Brain pericyte (primary cell): ENCODE measurements around the gene ERO1A.
"Not testable (repeated sequence)": the region's sequence is repeated elsewhere in the genome, so short reads cannot be mapped to it uniquely, and the experiment has no call there.

ENCODE experiments used
- DNase-seq: peaks from one replicate; pipeline ENCODE4 v3.0.0-alpha.2; 2012; ENCODE audit warnings: low read depth, low spot score

ERO1A gene, protein sequence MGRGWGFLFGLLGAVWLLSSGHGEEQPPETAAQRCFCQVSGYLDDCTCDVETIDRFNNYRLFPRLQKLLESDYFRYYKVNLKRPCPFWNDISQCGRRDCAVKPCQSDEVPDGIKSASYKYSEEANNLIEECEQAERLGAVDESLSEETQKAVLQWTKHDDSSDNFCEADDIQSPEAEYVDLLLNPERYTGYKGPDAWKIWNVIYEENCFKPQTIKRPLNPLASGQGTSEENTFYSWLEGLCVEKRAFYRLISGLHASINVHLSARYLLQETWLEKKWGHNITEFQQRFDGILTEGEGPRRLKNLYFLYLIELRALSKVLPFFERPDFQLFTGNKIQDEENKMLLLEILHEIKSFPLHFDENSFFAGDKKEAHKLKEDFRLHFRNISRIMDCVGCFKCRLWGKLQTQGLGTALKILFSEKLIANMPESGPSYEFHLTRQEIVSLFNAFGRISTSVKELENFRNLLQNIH

DNA sequence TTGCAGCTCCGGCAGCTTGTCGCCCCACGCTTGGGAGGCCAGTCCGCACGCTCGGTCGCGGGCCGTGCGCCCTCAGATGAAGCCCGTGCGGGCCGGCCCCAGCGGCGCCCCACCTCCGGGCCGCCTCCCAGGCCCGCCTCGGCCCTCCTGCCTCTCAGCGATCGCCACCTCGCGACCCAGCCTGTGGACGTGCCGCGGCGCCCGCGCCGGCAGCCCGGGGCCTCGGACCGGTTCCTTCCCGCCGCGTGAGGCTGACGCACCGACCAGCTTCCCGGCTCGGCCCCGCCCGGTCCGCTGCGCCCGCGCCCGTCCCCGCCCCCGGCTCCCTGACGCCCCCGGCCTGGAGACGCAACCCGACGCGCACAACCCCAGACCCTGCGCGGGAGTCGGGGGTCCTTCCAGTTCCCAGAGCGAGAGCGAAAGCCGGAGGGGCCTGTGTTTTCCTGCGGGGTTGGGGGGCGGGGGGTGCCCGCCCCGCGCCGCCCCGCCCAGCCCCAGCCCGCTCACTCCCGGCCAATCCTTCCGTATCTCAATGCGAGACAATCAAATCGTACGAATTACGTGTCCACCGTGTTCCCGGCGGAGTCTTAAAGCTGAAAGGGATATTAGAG is at the start of gene ERO1A:
Gene ERO1A, minus strand, starts transcription at position 78 of the 611 bp plus-strand sequence. Its CDS starts 77 bp downstream, at position 1.
- DNase-seq = peak; percentile 47

DNA sequence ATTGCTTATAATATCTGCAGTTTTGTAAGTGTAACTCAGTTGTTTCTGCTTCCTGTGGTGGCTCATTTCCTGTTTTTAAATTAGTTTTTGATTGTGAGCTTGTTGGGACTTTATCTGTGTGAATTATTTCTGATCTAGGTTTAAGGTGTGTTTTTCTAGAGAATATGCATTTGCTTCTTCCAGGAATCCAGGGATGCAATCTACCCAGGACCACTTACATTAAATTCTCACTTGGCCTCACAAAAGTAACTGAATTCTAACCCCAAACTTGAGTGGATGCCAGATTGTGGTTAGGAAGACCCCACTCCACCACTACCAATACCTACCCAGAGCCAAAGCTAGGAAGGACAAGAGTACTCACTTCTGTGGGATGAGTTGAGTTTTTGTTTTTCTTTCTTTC is 46.5 kb upstream of the ERO1A start:
- no peak for DNase-seq

DNA sequence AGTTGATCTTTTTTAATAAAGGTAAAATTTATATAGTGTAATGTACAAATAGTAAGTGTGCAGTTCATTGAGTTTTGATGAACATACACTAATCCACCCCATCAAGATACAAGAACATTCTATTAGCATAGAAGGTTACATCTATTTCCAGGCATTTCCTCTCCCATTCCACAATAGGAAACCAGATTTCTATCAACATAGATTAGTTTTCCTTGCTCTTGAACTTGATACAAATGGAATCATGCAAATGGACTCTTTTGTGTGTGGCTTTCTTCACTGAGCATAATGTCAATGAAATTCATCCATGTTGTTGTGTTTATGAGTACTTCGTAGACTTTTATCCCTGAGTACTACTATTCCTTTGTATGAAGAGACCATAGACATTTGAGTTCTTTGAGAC is 45.4 kb upstream of the ERO1A start:
- no peak for DNase-seq

DNA sequence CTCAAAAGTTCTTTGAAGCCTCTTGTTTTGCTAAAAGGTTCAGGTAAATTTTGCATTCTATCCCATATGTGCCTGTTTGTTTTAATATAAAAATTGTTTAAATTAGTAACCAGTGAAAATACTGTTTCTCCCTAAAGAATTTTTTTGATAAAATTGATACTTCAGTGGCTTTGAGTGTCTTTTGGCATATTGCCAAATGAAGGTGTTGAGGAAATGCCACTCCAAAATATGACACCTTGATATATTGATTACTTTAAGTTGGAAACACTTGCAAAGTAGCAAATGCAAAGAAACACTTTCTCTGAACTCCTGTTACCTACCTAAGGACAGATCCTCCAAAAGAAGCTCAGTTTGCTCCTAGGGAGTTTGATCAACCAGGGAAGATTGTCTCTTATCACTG is 43.1 kb upstream of the ERO1A start:
- no peak for DNase-seq

DNA sequence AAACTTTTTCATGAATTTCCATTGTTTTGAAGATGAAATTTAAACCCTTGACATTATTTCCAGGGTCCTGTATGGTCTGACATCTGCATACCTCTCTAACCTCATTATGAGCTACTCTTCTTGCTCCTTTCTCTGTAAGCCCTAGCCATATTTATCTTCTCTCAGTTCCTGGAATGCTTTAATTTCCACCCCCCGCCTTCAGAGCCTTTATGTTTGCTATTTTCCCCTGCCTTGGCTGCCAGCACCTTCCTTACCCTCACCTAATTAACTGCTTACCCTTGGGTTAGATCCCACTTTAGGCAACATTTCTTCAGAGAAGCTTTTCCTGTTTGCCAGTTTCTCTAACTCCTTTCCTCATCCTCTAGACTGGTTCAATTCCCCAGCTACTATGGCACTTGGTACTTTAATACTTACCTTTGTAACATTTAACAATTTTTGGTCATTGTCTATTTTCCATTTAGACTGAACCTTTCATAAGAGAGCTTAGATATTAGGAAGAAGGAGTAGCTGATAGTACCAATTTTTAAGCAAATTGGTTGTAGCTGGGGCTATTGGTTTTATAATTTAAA is 40.6 kb upstream of the ERO1A start:
- DNase-seq = no peak

DNA sequence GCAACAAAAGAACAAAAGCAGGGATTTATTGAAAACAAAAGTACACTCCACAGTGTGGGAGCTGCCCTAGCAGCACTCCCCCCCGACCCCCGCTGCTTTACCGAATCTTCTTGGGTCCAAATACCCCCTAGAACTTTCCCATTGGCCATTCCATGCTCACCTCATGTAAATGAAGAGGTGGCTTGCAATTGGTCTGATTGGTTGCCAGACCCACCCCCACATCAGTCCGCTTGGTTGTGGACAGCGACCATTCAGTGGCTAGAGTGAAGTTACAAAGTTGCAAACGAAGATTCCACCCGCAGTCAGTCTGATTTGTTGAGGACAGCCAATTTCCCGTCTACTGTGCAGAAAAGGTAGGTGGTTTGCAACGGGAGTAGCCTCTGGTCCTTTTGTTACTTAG is 38.5 kb upstream of the ERO1A start:
- no peak for DNase-seq

DNA sequence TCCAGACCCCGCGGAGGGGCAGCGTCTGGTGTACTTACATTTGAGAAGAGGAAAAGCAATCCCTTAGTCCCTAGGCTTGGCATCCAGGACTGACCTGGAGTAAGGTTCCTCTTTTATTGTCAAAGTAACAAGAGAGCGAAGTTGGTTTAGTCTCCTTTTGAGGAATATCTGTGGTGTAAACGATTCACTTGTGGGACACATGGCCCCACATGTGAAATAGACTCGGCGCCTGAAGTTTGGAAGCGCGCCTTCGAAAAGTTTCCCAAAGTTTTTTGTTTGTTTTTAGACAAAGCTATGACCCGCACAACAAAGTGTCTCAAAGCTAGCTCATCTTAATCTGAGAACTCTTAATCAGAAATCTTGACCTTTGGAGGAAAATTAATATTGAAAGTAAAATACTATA is 35.4 kb upstream of the ERO1A start:
- DNase-seq = no peak

DNA sequence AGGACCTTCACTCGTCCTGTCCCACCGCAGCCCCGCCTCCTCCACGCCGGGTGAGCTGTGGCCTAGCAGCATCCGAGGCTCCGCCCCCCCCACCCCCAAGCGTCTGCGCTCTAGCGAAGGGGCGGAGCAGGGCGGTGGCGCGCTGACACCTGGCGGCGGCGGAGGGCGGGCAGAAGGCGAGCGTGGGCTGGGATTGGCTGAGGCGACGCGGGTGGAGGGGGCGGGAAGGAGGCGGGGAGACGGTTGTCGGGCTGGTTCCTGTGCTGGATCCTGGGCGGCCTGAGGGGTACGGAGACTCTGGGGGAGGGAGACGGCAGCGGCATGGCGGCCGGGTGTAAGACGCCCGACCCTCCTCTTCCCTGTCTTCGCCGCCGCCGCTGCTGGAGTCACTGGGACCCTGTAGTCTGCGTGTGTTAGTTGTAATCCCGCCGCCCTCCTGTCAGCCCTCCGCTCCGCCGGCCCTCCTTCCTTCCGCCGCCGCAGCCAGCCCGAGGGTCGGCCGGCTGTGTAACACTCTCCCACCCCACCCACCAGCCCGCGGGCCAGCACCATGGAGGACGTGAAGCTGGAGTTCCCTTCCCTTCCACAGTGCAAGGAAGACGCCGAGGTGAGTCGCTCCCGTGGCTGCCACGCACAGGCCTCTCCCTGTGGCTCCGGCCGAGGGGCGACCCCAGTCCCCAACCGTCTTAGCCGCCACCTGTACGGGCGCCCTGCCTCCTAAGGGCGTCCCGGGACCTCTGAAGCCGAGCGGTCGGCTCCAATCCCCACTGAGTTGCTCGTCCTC is 34.8 kb upstream of the ERO1A start, which contains the start of gene STYX:
Gene STYX, plus strand, starts transcription at position 242 of the 784 bp plus-strand sequence. Its CDS starts 309 bp downstream, at position 551.
- peak; percentile 96 for DNase-seq

DNA sequence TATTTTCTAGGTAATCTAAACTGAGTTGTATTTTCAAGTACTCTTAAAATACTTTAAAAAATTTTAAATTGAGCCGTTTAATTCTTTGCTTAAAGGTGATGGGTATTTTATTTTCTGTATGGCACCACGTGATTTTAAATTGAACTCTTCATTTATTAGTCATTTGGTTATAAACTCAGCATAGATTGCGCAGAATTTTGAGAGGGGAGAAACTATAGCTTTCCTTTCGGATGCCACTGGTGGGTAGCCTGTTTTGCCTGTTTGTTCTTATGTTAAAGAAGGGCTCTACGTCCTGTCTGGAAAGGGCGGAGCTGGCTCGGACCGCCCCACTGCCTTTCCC is 34.2 kb upstream of the ERO1A start:
- no peak for DNase-seq

DNA sequence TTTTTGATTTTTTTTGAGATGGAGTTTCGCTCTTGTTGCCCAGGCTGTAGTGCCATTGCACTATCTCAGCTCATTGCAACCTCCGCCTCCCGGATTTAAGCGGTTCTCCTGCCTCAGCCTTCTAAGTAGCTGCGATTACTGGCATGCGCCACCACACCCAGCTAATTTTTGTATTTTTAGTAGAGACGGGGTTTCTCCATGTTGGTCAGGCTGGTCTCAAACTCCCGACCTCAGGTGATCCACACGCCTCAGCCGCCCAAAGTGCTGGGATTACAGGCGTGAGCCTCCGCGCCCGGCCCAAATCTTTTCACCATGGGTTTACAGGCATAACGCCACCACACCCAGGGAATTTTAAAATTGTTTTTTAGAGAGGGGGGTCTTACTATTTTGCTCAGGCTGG is 33.7 kb upstream of the ERO1A start:
- DNase-seq = not testable (repeated sequence)

DNA sequence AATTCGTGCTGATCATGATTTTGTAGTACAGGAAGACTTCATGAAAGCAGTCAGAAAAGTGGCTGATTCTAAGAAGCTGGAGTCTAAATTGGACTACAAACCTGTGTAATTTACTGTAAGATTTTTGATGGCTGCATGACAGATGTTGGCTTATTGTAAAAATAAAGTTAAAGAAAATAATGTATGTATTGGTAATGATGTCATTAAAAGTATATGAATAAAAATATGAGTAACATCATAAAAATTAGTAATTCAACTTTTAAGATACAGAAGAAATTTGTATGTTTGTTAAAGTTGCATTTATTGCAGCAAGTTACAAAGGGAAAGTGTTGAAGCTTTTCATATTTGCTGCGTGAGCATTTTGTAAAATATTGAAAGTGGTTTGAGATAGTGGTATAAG is 32.2 kb upstream of the ERO1A start:
- not testable (repeated sequence) for DNase-seq

DNA sequence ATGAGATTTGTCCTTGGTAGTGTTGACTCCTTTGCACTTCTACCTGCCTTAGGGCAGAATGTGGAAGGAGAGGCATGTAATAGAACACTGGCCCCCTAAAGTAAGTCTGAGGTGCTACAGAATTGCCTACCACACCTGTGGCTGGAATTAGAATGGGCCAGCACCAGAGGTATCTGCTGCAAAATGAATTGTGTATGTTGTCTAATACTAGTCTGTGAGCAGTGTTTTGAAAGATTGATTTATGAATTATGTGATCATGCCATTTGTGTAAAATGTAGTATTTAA is 28.9 kb upstream of the ERO1A start:
- DNase-seq = no peak

DNA sequence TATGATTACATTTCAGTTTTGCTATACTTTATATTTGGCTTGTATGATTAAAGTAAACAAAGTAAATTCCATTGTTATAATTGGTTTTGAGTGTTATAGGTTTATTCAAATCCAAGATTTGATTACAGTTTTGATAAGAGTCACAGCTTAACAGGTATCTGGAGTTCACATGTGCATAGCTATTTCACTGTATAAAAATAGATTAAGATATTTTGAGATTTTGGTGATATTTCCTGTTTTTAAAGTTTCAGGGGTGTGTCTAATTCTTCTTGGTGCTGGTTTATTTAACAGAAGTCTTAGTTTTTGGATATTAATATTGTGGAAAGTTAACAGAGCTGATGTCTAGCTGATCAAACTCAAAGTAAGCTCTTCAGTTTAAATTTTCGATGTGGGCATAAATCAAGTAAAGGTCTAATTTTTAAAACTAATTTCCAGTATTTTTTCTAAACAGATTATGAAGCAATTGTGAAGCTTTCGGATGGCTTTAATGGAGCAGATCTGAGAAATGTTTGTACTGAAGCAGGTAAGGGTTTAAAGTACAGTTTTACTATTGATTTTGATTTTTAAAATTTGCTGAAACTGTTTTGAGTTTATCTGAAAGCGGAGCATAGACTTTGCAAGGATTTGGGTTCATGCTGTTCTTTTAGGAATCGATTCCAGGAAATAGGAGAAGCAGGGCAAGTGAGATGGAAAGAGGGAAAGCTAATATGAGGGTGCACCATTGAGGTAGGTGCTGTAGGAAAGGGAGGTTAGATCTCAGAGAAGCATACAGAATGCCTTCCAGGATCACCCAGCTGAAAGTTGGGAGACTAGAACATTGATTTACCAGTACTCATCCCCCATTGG is 28.4 kb upstream of the ERO1A start:
- no peak for DNase-seq

DNA sequence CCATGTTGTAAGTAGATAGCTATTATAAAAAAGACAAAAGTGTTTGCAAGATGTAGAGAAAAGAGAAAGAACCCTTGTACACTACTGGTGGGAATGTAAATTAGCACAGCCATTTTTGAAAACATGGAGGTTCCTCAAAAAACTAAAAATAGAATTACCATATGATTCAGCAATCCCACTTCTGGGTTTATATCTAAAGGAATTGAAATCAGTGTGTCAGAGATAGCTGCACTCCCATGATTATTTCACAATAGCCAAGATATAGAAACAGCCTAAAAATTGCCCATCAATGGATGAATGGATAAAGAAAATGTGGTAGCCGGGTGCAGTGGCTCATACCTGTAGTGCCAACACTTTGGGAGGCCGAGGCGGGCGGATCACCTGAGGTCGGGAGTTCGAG is 20.8 kb upstream of the ERO1A start:
- no peak for DNase-seq

DNA sequence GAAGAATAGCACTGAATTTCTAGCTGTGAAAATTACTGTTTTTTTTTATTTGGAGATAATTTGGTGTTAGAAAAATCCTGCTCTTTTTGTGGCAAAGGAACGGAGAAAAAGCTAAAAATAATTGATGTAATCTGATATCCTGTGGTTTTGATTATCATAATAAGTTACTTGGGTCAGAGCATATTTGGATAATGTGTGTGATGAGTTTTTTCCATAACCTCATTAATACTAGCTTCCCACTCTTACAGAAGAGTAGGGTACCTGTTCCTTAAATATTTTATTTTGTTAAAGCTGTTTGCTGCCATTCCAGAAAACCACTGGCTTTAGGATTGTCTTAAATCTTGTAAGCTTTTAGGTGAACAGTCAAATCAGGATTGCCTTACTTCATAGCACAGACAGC is 16.3 kb upstream of the ERO1A start:
- no peak for DNase-seq

DNA sequence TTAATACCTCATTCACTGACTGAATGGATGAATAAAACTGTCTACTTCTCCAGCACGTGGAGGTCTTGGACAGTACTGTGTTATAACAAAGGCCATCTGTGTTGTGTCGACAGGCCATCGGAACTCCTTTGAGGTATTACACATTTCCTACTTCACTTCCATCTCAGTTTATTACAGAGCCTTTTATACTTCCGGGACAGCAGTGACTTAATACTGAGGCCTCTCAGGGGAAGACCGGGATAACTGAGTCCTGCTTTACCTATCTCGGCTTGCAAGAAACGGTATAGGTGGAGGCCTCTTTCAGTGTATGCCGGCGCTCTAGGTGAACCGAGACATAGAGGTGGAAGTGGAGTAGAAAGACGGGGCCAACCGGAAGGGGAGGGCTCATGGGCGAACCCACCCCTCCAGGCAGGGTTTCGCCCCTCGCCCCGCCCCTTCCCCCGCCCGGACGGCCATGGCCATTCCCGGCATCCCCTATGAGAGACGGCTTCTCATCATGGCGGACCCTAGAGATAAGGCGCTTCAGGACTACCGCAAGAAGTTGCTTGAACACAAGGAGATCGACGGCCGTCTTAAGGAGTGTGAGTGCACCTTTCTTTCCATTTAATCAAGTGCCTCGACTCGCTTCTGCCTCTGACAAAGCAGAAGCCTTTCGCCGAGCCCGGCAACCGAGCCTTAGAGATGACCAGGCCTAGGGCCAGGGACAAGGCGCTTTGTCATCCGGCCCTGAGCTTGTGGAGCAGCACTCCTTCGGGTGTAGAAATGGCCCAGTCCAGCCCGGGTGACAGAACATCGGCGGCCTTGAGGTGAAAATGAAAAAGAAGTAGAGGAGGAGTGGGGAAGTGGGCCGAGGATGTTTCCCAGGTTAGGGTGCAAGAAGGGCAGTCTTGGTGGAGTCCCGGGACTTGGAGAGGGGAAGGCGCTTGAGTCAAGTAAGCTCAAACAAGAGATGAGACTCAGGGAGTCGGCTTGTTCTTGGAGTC is 11.7 kb upstream of the ERO1A start, which contains the start of gene PSMC6:
Gene PSMC6, plus strand, starts transcription at position 477 of the 983 bp plus-strand sequence. Its CDS starts 20 bp downstream, at position 497.
- peak; percentile 72 for DNase-seq

DNA sequence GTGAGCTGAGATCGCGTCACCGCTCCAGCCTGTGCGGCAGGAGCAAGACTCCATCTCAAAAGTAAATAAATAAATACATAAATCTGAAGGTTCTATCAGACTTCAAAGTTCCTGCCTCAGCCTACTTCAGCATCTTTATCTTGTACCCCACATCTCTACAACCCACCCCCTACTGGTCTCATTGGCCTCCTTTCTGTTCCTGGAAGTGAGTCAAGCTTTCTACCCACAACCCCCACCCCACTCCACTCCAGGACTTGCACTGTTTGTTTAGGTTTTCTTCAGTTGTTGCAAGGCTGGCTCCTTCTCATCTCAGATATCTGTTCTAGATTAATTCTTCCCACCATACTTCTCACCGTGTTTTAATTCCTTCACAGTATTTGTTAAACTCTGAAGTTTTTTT is 10.9 kb upstream of the ERO1A start:
- no peak for DNase-seq

DNA sequence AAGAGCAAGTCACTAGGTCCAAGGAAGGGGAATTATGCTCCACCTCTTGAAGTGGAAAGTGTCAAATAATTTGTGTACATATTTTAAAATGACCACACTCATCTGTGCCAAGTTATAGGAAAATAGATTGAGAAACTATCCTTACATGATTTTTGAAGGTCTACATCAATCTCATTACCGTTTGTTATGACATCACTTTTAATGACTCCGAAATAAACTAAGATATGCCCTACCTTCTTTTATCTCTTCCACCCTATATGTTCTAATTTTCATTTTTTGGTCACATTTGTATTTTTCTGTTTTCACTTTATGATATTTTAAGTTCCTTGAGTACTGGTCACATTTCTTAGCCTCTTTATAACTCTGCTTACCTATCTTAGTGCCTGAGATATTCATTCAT is 8.3 kb upstream of the ERO1A start:
- DNase-seq = no peak

DNA sequence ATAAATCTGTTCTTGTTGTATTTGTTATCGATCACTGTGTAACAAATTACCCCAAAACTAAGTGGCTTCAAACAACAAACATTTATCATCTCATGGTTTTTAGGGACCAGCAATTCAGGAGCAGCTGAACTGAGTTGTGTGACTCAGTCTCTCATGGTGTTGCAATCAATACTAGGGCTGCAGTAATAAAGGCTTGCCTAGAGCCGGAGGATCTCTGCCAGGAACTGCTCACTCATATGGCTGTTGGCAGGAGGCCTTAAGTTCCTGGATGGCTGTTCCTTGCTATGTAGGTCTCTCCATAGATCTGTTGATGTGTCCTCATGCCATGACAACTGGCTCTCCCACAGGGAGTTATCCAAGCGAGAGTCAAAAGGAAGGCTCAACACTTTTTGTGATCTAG is 7.9 kb upstream of the ERO1A start:
- peak; percentile 17 for DNase-seq

DNA sequence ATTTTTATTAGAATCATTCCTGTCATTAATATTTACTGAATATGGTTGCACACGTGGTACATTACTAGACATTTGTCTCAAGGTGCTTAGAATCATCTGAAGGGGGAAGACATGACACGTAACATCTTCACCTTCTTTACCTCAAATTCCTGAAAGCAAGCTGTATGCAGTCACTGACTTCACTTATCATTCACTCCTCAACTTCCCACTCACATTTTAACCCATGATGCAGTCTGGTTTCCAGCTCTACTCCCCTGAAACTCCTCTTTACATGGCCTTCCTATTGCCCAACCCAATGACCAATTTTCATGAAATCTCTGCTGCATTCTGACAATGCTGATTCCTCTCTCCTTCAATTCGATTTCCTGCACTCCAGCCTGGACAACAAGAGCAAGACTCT is 5.9 kb upstream of the ERO1A start:
- DNase-seq = no peak
